A549 (cell line): ENCODE data around the gene SEC31A.

ENCODE experiments used
- HDAC2 ChIP-seq: fragments of 200-600 bp; sonication (generic); IDR thresholded peaks from 2 replicates; pipeline ENCODE4 v1.6.1; 2016
- JUNB ChIP-seq: fragments of >200 bp; sonication (Bioruptor Twin); formaldehyde crosslinking; IDR thresholded peaks from 2 replicates; pipeline ENCODE4 v1.6.1; 2016
- POLR2A ChIP-seq: IDR thresholded peaks from 2 replicates; pipeline ENCODE4 v1.6.1; 2012; ENCODE audit warnings: mild to moderate bottlenecking, low read length
- SMC3 ChIP-seq: fragments of >200 bp; sonication (Bioruptor Twin); formaldehyde crosslinking; IDR thresholded peaks from 3 replicates; pipeline ENCODE4 v1.6.1; 2018; ENCODE audit warnings: inconsistent platforms
- USF2 ChIP-seq: fragments of 450-650 bp; IDR thresholded peaks from 2 replicates; pipeline ENCODE4 v1.6.1; 2014; ENCODE audit warnings: antibody characterized with exemption
- ZFP36 ChIP-seq: fragments of 450-650 bp; IDR thresholded peaks from 2 replicates; pipeline ENCODE4 v1.6.1; 2014; ENCODE audit warnings: borderline replicate concordance; ENCODE audit not compliant: partially characterized antibody
- TF ChIP-seq, protein P1 (sequence below): fragments of >200 bp; sonication (Bioruptor Twin); formaldehyde crosslinking; IDR thresholded peaks from 3 replicates; pipeline ENCODE4 v1.5.1; 2016

DNA sequence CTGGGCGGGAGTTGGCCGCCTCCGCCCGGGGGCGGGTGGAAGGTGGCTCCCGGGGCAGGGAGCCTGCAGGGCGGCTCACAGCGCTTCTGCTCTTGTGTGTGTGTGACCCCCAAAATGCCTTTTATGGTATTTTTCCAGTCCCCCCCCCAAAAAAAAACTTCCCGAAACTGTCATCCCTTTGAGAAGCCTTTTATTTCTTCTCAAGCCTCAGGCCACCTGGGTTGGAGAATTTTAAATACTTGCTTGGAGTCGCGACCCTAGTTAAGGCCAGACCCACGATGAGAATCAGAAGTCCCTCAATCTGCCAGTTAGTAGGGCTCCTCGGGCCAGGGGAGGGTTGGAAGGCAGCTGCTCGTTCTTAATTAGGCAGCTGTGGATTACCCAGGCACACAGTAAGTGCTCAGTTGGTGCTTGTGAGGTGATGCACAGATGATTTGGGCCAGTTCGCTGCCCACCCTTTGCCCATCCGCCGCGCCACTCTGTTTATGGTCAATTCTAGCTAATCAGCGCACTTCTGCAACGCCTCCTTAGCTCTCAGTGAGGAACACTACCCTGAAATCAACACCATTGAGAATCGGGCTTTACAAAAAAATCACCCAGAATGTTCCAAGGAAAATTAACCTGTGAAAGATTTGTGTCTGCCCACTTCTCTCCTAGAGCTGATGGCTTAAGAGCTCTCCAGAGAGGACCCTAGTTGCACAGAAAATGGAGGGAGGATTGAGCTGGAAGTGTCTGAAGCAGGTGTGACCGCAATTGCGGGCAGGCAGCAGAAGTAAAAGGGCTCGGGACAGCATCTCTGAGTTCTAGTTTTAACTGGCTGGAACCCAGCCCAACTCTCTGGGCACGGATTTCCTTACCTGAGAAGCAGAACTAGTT lies 91.7 kb downstream of the SEC31A start:
- no peak for TF ChIP-seq POLR2A
- TF ChIP-seq HDAC2, result no peak
- TF ChIP-seq, protein P1, sequence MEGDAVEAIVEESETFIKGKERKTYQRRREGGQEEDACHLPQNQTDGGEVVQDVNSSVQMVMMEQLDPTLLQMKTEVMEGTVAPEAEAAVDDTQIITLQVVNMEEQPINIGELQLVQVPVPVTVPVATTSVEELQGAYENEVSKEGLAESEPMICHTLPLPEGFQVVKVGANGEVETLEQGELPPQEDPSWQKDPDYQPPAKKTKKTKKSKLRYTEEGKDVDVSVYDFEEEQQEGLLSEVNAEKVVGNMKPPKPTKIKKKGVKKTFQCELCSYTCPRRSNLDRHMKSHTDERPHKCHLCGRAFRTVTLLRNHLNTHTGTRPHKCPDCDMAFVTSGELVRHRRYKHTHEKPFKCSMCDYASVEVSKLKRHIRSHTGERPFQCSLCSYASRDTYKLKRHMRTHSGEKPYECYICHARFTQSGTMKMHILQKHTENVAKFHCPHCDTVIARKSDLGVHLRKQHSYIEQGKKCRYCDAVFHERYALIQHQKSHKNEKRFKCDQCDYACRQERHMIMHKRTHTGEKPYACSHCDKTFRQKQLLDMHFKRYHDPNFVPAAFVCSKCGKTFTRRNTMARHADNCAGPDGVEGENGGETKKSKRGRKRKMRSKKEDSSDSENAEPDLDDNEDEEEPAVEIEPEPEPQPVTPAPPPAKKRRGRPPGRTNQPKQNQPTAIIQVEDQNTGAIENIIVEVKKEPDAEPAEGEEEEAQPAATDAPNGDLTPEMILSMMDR, result no peak
- no peak for TF ChIP-seq JUNB
- no peak for TF ChIP-seq ZFP36
- TF ChIP-seq SMC3, result no peak
- no peak for TF ChIP-seq USF2
